ENCODE data around the gene EGFL7. TPM values are rescaled to one million over a fixed set of nuclear protein-coding genes. Genes with fewer than 3 reads are reported as not detected.

Gene EGFL7
- polyA plus RNA-seq, 3 donors = 1.3 to 2.8 (median 2.2) TPM

DNA sequence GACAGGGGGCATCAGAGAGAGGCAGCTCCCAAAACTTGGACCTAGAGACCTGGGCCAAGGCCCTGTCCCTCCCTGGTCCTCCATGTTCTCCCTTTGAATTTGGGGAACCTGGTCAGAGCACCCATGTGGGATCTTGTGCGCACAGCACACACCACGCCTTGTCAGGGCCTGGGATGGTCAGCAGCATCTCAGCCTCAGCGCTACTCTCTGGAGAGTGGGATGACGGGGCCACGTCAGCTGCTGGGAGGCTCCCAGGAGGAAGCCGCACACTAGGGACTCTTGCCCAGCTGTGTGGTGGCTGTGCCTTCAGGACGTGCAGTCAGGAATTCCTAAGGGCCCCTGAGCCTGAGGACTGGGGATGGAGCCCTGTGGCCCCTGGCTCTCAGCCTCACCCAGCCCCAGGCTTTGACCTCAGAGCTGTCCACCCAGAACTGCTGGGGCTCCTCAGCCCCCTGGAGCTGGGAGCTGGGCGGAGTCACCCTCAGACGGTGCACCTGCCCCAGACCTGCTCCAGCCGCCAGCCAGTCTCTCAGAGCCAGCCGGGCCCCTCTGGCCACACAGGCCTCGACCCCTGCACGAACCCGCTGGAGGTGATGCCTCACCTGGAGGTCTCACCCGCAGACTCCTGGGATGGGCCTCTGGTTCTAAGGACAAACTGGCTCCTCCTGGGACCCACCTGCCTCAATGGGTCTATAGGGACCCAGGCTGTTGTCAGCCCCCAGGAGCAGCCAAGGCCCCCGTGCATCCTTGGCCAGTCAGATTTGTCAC, 38.3 kb upstream of the EGFL7 start:
- Mint-ChIP-seq H3K4me3 (no peak overlapping the region), H3K36me3 (peaks cover 4 to 7% of the 10 kb centered on the region in 2 donors), H3K4me1 (peaks cover 30% of the 10 kb centered on the region), H3K27me3 (ENCODE audit: low read depth in 3 of 3) (peaks cover 23 to 38% (median 25%) of the 10 kb centered on the region in 3 donors), H3K27ac (no peak overlapping the region), H3K9me3 (peaks cover 0 to 5% (median 0%) of the 10 kb centered on the region in 7 donors)
- Histone ChIP-seq H3K27me3 (ENCODE audit: control insufficient read depth in 2 of 2, insufficient read depth in 2 of 2, low read length in 2 of 2) (peaks cover 0 to 25% of the 10 kb centered on the region in 2 donors), H3K9me3 (replicated peaks in 1 of 2; ENCODE audit: control insufficient read depth in 1 of 2, insufficient read depth in 1 of 2, low read length in 2 of 2) (no peaks in the 10 kb centered on the region), H3K4me2 (replicated peaks; ENCODE audit: extremely low read depth, low read length, poor library complexity, severe bottlenecking) (no peak overlapping the region), H2AFZ (ENCODE audit: insufficient read depth, low read depth, low read length, poor library complexity, severe bottlenecking) (no peak overlapping the region), H3K36me3 (replicated peaks in 1 of 2; ENCODE audit: control insufficient read depth in 1 of 2, insufficient read depth in 2 of 2, low read length in 2 of 2) (no peaks in the 10 kb centered on the region), H3K27ac (ENCODE audit: low read depth in 1 of 2, low read length in 2 of 2) (no peak overlapping the region), H4K20me1 (ENCODE audit: insufficient read depth, low read length) (no peaks in the 10 kb centered on the region), H3K9ac (ENCODE audit: insufficient read depth, low read length, poor library complexity, severe bottlenecking) (no peak overlapping the region), H3K79me2 (ENCODE audit: insufficient read depth, low read length) (no peaks in the 10 kb centered on the region), H3K4me1 (ENCODE audit: control insufficient read depth in 1 of 2, insufficient read depth in 2 of 2, low read length in 2 of 2) (peaks cover 48 to 54% of the 10 kb centered on the region in 2 donors), H3K4me3 (replicated peaks in 1 of 3; ENCODE audit: low read depth in 2 of 3, low read length in 3 of 3) (no peak overlapping the region)
- no peak for TF ChIP-seq CTCF (IDR thresholded peaks at IDR 0.05)
- no peak for DNase-seq
- 83% methylated on average over 15 of the region's 16 CpGs for WGBS (ENCODE audit: insufficient coverage)
- intact Hi-C loops (cut with micrococcal nuclease) = no loop called here

DNA sequence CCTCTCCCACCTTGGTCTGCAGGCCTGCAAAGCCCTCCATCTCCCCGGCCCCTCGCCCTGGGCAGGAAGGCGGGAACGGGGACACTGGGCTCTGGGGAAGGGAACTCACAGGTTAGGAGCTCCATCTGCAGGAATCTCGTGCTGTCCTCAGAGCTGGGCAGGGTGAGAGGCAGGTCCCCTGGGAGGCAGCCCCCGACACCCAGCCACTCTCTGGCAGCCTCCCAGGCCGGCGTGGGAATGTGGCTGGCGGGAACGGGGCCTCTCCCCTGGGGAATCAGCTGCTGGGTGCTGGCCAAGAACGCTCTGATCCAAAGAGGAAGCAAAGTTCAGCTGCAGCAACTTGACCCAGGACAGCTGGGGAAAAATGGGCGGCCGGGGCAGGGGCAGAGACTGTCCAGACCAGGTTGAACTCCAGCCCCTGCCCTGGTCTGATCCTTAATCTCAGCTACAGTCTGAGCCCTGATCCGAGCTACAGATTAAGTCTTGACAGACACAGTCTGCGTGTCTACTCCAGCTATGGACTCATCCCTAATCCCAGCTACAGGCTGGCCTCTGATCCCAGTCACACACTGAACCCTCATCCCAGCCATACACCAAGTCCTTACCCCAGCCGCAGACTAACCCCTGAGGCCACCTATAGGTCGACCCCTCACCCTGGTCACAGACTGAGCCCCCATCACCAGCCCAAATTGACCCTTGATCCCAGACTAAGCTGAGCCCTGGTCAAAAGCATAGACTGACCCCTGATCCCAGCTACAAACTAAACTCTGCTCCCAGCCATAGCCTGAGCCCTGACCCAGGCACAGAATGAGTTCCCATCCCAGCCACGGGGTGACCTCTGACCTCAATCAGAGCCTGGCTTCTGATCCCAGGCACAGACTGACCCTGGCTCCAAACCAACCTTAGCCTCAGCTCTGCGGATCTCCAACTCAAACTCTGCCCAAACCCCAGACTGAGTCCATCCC, 37.3 kb upstream of the EGFL7 start:
- H3K4me1 Mint-ChIP-seq = peaks cover 24% of the 10 kb centered on the region
- Histone ChIP-seq H3K36me3 (replicated peaks in 1 of 2; ENCODE audit: control insufficient read depth in 1 of 2, insufficient read depth in 2 of 2, low read length in 2 of 2) (no peaks in the 10 kb centered on the region), H3K9ac (ENCODE audit: insufficient read depth, low read length, poor library complexity, severe bottlenecking) (no peak overlapping the region), H3K4me1 (ENCODE audit: control insufficient read depth in 1 of 2, insufficient read depth in 2 of 2, low read length in 2 of 2) (peaks cover 43 to 54% of the 10 kb centered on the region in 2 donors), H4K20me1 (ENCODE audit: insufficient read depth, low read length) (no peaks in the 10 kb centered on the region), H2AFZ (ENCODE audit: insufficient read depth, low read depth, low read length, poor library complexity, severe bottlenecking) (peak overlapping the region; percentile 32), H3K79me2 (ENCODE audit: insufficient read depth, low read length) (no peaks in the 10 kb centered on the region), H3K27me3 (ENCODE audit: control insufficient read depth in 2 of 2, insufficient read depth in 2 of 2, low read length in 2 of 2) (peaks cover 0 to 27% of the 10 kb centered on the region in 2 donors), H3K4me2 (replicated peaks; ENCODE audit: extremely low read depth, low read length, poor library complexity, severe bottlenecking) (peak overlapping the region; percentile 37), H3K27ac (ENCODE audit: low read depth in 1 of 2, low read length in 2 of 2) (no peak overlapping the region), H3K4me3 (replicated peaks in 1 of 3; ENCODE audit: low read depth in 2 of 3, low read length in 3 of 3) (no peak overlapping the region), H3K9me3 (replicated peaks in 1 of 2; ENCODE audit: control insufficient read depth in 1 of 2, insufficient read depth in 1 of 2, low read length in 2 of 2) (no peaks in the 10 kb centered on the region)
- intact Hi-C loops (cut with micrococcal nuclease) = loop anchor here in 1 of 2 donors (5.0 kb wide), 1 partner anchor 93 kb away; no protein-coding TSS in a partner anchor
- peaks cover 4 to 7% of the 10 kb centered on the region in 2 donors for H3K36me3 Mint-ChIP-seq
- peak overlapping the region in 1 of 7 donors; percentile 73 for H3K27ac Mint-ChIP-seq
- no peak for TF ChIP-seq CTCF (IDR thresholded peaks at IDR 0.05)
- H3K27me3 Mint-ChIP-seq (ENCODE audit: low read depth in 3 of 3) = peaks cover 31 to 42% (median 31%) of the 10 kb centered on the region in 3 donors
- peak in 2 of 3 donors; percentile 55 to 68 for DNase-seq
- 28% methylated on average over 19 of the region's 19 CpGs for WGBS (ENCODE audit: insufficient coverage)
- H3K9me3 Mint-ChIP-seq = peaks cover 0 to 5% (median 0%) of the 10 kb centered on the region in 7 donors
- peak overlapping the region in 1 of 2 donors; percentile 53 for H3K4me3 Mint-ChIP-seq
